ENCODE measurements around the gene SCUBE3. TPM values are rescaled to one million over a fixed set of nuclear protein-coding genes. Genes with fewer than 3 reads are reported as not detected.

The SCUBE3 gene
- total and polyA plus RNA-seq, 2 of the 13 experiments (the other 11 are each of a cell fraction or from before 2014, with no cell fraction given), result not detected

- TF ChIP-seq, protein P1, sequence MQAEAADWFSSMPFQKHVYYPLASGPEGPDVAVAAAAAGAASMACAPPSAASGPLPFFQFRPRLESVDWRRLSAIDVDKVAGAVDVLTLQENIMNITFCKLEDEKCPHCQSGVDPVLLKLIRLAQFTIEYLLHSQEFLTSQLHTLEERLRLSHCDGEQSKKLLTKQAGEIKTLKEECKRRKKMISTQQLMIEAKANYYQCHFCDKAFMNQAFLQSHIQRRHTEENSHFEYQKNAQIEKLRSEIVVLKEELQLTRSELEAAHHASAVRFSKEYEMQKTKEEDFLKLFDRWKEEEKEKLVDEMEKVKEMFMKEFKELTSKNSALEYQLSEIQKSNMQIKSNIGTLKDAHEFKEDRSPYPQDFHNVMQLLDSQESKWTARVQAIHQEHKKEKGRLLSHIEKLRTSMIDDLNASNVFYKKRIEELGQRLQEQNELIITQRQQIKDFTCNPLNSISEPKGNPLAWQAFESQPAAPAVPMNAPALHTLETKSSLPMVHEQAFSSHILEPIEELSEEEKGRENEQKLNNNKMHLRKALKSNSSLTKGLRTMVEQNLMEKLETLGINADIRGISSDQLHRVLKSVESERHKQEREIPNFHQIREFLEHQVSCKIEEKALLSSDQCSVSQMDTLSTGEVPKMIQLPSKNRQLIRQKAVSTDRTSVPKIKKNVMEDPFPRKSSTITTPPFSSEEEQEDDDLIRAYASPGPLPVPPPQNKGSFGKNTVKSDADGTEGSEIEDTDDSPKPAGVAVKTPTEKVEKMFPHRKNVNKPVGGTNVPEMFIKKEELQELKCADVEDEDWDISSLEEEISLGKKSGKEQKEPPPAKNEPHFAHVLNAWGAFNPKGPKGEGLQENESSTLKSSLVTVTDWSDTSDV (CRISPR knock-in tag; IDR thresholded peaks at IDR 0.05), result peak; percentile 0; the same call in 1 of the 2 replicates
- TF ChIP-seq, protein P2, sequence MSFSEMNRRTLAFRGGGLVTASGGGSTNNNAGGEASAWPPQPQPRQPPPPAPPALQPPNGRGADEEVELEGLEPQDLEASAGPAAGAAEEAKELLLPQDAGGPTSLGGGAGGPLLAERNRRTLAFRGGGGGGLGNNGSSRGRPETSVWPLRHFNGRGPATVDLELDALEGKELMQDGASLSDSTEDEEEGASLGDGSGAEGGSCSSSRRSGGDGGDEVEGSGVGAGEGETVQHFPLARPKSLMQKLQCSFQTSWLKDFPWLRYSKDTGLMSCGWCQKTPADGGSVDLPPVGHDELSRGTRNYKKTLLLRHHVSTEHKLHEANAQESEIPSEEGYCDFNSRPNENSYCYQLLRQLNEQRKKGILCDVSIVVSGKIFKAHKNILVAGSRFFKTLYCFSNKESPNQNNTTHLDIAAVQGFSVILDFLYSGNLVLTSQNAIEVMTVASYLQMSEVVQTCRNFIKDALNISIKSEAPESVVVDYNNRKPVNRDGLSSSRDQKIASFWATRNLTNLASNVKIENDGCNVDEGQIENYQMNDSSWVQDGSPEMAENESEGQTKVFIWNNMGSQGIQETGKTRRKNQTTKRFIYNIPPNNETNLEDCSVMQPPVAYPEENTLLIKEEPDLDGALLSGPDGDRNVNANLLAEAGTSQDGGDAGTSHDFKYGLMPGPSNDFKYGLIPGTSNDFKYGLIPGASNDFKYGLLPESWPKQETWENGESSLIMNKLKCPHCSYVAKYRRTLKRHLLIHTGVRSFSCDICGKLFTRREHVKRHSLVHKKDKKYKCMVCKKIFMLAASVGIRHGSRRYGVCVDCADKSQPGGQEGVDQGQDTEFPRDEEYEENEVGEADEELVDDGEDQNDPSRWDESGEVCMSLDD (CRISPR knock-in tag; IDR thresholded peaks at IDR 0.05; ENCODE audit: borderline replicate concordance), result peak; percentile 28; the same call in 1 of the 2 replicates
- TF ChIP-seq XRCC5 (optimal IDR thresholded peaks at IDR 0.05; ENCODE audit: low read length) (no peak), THYN1 (CRISPR knock-in tag; IDR thresholded peaks at IDR 0.05; ENCODE audit: borderline replicate concordance, low read depth) (0 out of 2 replicates have a peak, but pooled peaks have one; percentile 31), ZNF354B (CRISPR knock-in tag; IDR thresholded peaks at IDR 0.05) (0 out of 2 replicates have a peak, but pooled peaks have one; percentile 26), CREB1 (IDR thresholded peaks at IDR 0.05) (peak; percentile 19; the same call in 1 of the 2 replicates), CREB1 (CRISPR knock-in tag; IDR thresholded peaks at IDR 0.05) (no peak), ZBTB34 (CRISPR knock-in tag; IDR thresholded peaks at IDR 0.05) (peak; percentile 16; the same call in 1 of the 2 replicates), NR2F6 (IDR thresholded peaks at IDR 0.05) (peak; percentile 81), NR2F6 (CRISPR knock-in tag; IDR thresholded peaks at IDR 0.05) (no peak; the same call in 1 of the 2 replicates), SMARCE1 (IDR thresholded peaks at IDR 0.05; ENCODE audit: borderline replicate concordance) (no peak), PBX2 (CRISPR knock-in tag; IDR thresholded peaks at IDR 0.05) (no peak), EED (CRISPR knock-in tag; IDR thresholded peaks at IDR 0.05) (no peak), ZNF703 (CRISPR knock-in tag; IDR thresholded peaks at IDR 0.05; ENCODE audit: borderline replicate concordance) (no peak), RBAK (CRISPR knock-in tag; IDR thresholded peaks at IDR 0.05) (no peak), ZNF281 (CRISPR knock-in tag; IDR thresholded peaks at IDR 0.05; ENCODE audit: borderline replicate concordance) (0 out of 2 replicates have a peak, but pooled peaks have one; percentile 2), HMG20A (CRISPR knock-in tag; IDR thresholded peaks at IDR 0.05; ENCODE audit: borderline replicate concordance) (no peak)
These were observed 46.3 kb downstream of the SCUBE3 start (continued) for GRCh38 chr6:35259948-35260590.
